Measurements from ENCODE around the gene MYBPHL.

The MYBPHL gene

GRCh38 chr1:109259674-109260557 lies 46.9 kb downstream of the MYBPHL start:
- no peak overlapping the region for H3K9ac ChIP-seq (ENCODE audit: low read depth, low read length)
- no peaks in the 10 kb centered on the region for H3K36me3 ChIP-seq (ENCODE audit: insufficient read depth, low read length)

GRCh38 chr1:109258481-109259466 lies 48.0 kb downstream of the MYBPHL start:
- no peak overlapping the region for H3K9ac ChIP-seq (ENCODE audit: low read depth, low read length)
- H3K4me1 ChIP-seq (ENCODE audit: insufficient read depth, low read length), result peaks cover 30% of the 10 kb centered on the region
- no peaks in the 10 kb centered on the region for H3K9me3 ChIP-seq (ENCODE audit: control insufficient read depth, insufficient read depth, low read length)
- H3K36me3 ChIP-seq (ENCODE audit: insufficient read depth, low read length), result no peaks in the 10 kb centered on the region

More at GRCh38 chr1:109259674-109260557, 46.9 kb downstream of the MYBPHL start:
- Histone ChIP-seq H3K9me3 (ENCODE audit: control insufficient read depth, insufficient read depth, low read length) (no peaks in the 10 kb centered on the region), H3K4me1 (ENCODE audit: insufficient read depth, low read length) (peaks cover 19% of the 10 kb centered on the region)

- H3K4me1 ChIP-seq (ENCODE audit: insufficient read depth, low read length), result peaks cover 35% of the 10 kb centered on the region
- no peaks in the 10 kb centered on the region for H3K9me3 ChIP-seq (ENCODE audit: control insufficient read depth, insufficient read depth, low read length)
- H3K9ac ChIP-seq (ENCODE audit: low read depth, low read length), result no peak overlapping the region
- no peaks in the 10 kb centered on the region for H3K36me3 ChIP-seq (ENCODE audit: insufficient read depth, low read length)
Measured at GRCh38 chr1:109257682-109258421, 49.0 kb downstream of the MYBPHL start.

GRCh38 chr1:109256971-109257681 lies 49.7 kb downstream of the MYBPHL start:
- H3K9ac ChIP-seq (ENCODE audit: low read depth, low read length), result no peak overlapping the region
- no peaks in the 10 kb centered on the region for H3K9me3 ChIP-seq (ENCODE audit: control insufficient read depth, insufficient read depth, low read length)
- H3K4me1 ChIP-seq (ENCODE audit: insufficient read depth, low read length), result peaks cover 35% of the 10 kb centered on the region
- H3K36me3 ChIP-seq (ENCODE audit: insufficient read depth, low read length), result no peaks in the 10 kb centered on the region

GRCh38 chr1:109256085-109256484 lies 50.7 kb downstream of the MYBPHL start:
- Histone ChIP-seq H3K4me1 (ENCODE audit: insufficient read depth, low read length) (peaks cover 35% of the 10 kb centered on the region), H3K9me3 (ENCODE audit: control insufficient read depth, insufficient read depth, low read length) (no peaks in the 10 kb centered on the region), H3K36me3 (ENCODE audit: insufficient read depth, low read length) (no peaks in the 10 kb centered on the region; the same call in 1 of the 2 replicates), H3K9ac (ENCODE audit: low read depth, low read length) (no peak overlapping the region)

DNA sequence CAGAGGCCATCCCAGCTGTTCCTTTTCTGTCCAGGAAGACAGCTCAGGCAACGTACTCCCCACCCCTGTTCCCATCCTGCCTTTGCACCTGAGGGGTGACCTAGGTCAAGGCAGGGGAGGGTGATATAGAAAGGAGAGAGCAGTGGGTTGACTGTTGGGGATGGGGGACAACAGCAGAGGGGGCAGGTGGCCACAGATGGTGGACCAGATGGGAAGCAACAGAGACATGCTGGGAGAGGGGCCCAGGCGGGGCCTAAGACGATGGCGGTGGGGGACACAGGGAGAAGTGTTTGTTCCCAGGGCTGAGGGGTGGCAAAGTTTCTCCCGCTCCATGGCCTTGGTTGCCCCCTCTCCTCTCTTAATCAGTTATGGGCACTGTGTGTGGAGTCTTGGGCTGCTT lies 51.1 kb downstream of the MYBPHL start:
- Histone ChIP-seq H3K9me3 (ENCODE audit: control insufficient read depth, insufficient read depth, low read length) (no peaks in the 10 kb centered on the region), H3K9ac (ENCODE audit: low read depth, low read length) (no peak overlapping the region), H3K4me1 (ENCODE audit: insufficient read depth, low read length) (peaks cover 35% of the 10 kb centered on the region), H3K36me3 (ENCODE audit: insufficient read depth, low read length) (no peaks in the 10 kb centered on the region; the same call in 1 of the 2 replicates)

GRCh38 chr1:109255097-109255651 lies 51.6 kb downstream of the MYBPHL start:
- H3K9ac ChIP-seq (ENCODE audit: low read depth, low read length), result no peak overlapping the region
- H3K9me3 ChIP-seq (ENCODE audit: control insufficient read depth, insufficient read depth, low read length), result no peaks in the 10 kb centered on the region
- peaks cover 33% of the 10 kb centered on the region for H3K4me1 ChIP-seq (ENCODE audit: insufficient read depth, low read length)
- H3K36me3 ChIP-seq (ENCODE audit: insufficient read depth, low read length), result no peaks in the 10 kb centered on the region; the same call in 1 of the 2 replicates

GRCh38 chr1:109254621-109255096 lies 52.2 kb downstream of the MYBPHL start:
- Histone ChIP-seq H3K9me3 (ENCODE audit: control insufficient read depth, insufficient read depth, low read length) (no peaks in the 10 kb centered on the region), H3K9ac (ENCODE audit: low read depth, low read length) (no peak overlapping the region), H3K36me3 (ENCODE audit: insufficient read depth, low read length) (no peaks in the 10 kb centered on the region; the same call in 1 of the 2 replicates), H3K4me1 (ENCODE audit: insufficient read depth, low read length) (peaks cover 31% of the 10 kb centered on the region)

DNA sequence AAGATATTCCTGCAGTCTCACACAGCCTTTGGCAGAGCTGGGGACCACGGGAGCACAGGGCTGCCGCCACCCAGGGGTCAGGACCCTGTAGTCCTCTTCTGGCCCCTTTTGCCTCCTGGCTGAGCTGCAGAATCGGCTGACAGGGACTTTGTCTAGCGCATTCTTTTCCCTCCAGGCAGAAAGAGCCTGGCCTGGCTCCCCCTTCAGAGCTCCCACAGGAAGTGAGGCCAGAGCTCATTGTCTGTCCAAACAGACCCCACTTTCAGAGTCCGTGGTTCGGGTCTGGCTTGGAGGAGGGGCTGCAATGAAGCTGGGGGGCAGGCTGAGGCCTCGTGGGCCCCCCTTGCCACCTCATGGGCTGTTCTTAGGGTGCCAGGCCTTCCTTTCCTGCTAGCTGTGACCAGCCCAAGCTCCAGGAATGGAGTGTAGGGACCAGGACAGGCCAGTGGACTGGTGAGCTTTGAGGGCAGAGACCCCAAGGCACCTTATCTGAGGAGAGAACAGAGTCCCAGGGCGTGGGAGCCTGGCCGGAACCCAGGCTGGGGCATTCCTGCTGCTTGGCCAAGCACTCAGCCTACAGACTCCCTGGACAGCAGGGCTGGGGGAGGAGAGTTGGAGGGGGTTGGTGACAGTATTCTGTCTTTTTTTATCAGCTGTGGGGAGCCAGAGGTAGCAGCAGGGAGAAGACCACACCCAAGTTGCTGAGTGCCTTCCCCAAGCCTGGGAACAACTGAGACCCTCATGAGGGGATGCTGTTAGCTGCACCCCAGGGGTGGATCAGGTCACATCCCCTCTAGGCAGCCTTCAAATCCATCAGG lies 52.8 kb downstream of the MYBPHL start:
- no peak overlapping the region for H3K9ac ChIP-seq (ENCODE audit: low read depth, low read length)
- peaks cover 24% of the 10 kb centered on the region for H3K4me1 ChIP-seq (ENCODE audit: insufficient read depth, low read length)
- H3K9me3 ChIP-seq (ENCODE audit: control insufficient read depth, insufficient read depth, low read length), result no peaks in the 10 kb centered on the region
- no peaks in the 10 kb centered on the region; the same call in 1 of the 2 replicates for H3K36me3 ChIP-seq (ENCODE audit: insufficient read depth, low read length)

GRCh38 chr1:109252893-109253802 lies 53.7 kb downstream of the MYBPHL start:
- Histone ChIP-seq H3K4me1 (ENCODE audit: insufficient read depth, low read length) (peaks cover 24% of the 10 kb centered on the region; the same call in 1 of the 2 replicates), H3K36me3 (ENCODE audit: insufficient read depth, low read length) (no peaks in the 10 kb centered on the region; the same call in 1 of the 2 replicates), H3K9ac (ENCODE audit: low read depth, low read length) (no peak overlapping the region), H3K9me3 (ENCODE audit: control insufficient read depth, insufficient read depth, low read length) (no peaks in the 10 kb centered on the region)

- Histone ChIP-seq H3K4me1 (ENCODE audit: insufficient read depth, low read length) (peaks cover 24% of the 10 kb centered on the region; the same call in 1 of the 2 replicates), H3K9ac (ENCODE audit: low read depth, low read length) (no peak overlapping the region), H3K36me3 (ENCODE audit: insufficient read depth, low read length) (no peaks in the 10 kb centered on the region; the same call in 1 of the 2 replicates), H3K9me3 (ENCODE audit: control insufficient read depth, insufficient read depth, low read length) (no peaks in the 10 kb centered on the region)
Measured at GRCh38 chr1:109252167-109252892, 54.5 kb downstream of the MYBPHL start.

Measured in ES-I3 (cell line).